ENCODE measurements around the gene P3R3URF. TPM values are rescaled to one million over a fixed set of nuclear protein-coding genes. Genes with fewer than 3 reads are reported as not detected.

P3R3URF gene
- total and polyA plus RNA-seq, 9 of the 15 experiments (the other 6 are each of a cell fraction or from before 2014, with no cell fraction given), result not detected

- H3K79me2 ChIP-seq (ENCODE audit: control insufficient read depth, insufficient read depth, low read length), result peaks cover 15% of the 10 kb centered on the region; the same call in 2 of the 3 replicates
- no peaks in the 10 kb centered on the region for H4K20me1 ChIP-seq (replicated peaks; ENCODE audit: control insufficient read depth, insufficient read depth, low read length)
- H3K9me3 ChIP-seq (replicated peaks; ENCODE audit: control insufficient read depth, insufficient read depth, low read depth, low read length), result no peaks in the 10 kb centered on the region
- ATAC-seq (no peak), FAIRE-seq (no peak), DNase-seq (ENCODE audit: extremely low read depth in 1 of 4, low spot score in 3 of 4) (no peak)
- in situ Hi-C loops (cut with MboI), result no loop called here
- peak overlapping the region; percentile 10; the same call in 1 of the 2 replicates for H2AFZ ChIP-seq (ENCODE audit: low read depth, low read length)
- no peak overlapping the region for H3K4me2 ChIP-seq (ENCODE audit: insufficient read depth, low read length)
- BruUV-seq (replicated peaks), result no TSS peak
- no peak overlapping the region for H3K9ac ChIP-seq (ENCODE audit: insufficient read depth in 1 of 2, low read depth in 2 of 2, low read length in 2 of 2)
- TF ChIP-seq ZBTB40 (IDR thresholded peaks at IDR 0.05), result no peak
- no peak for TF ChIP-seq ZBTB40 (CRISPR knock-in tag; IDR thresholded peaks at IDR 0.05)
- peak; percentile 79; the same call in 1 of the 2 replicates for TF ChIP-seq ZNF75A (CRISPR knock-in tag; IDR thresholded peaks at IDR 0.05)
- peak; percentile 60 for TF ChIP-seq ATF3 (IDR thresholded peaks at IDR 0.05)
- TF ChIP-seq ATF3 (CRISPR knock-in tag; conservative IDR thresholded peaks at IDR 0.05), result no peak
- peak; percentile 69 for TF ChIP-seq ZNF24 (IDR thresholded peaks at IDR 0.05)
- TF ChIP-seq CEBPG (CRISPR knock-in tag; IDR thresholded peaks at IDR 0.05), result peak; percentile 40; the same call in 1 of the 2 replicates
- peak; percentile 59 to 88 for TF ChIP-seq CEBPG (tag; conservative IDR thresholded peaks at IDR 0.05 in 1 of 2, IDR thresholded peaks at IDR 0.05 in 1 of 2)
- H3K36me3 ChIP-seq (ENCODE audit: control insufficient read depth, insufficient read depth, low read length), result no peaks in the 10 kb centered on the region; the same call in 2 of the 3 replicates
- no peak overlapping the region for H3K27ac ChIP-seq (ENCODE audit: extremely low read depth, low read depth, low read length)
- CTCF ChIA-PET (ENCODE audit: low intra/inter-chr PET ratio), result no interaction called here
- no peaks in the 10 kb centered on the region for H3K9me1 ChIP-seq (ENCODE audit: control insufficient read depth, insufficient read depth, low read length)
- POLR2A ChIA-PET, result interaction anchor here (0.7 to 1.4 kb wide), 6 partner anchors 11 to 361 kb away, joined by 3 to 5 read pairs (median 3); no protein-coding TSS in a partner anchor
- 21% methylated on average over 3 of the region's 3 CpGs for WGBS (ENCODE audit: insufficient coverage, low coverage, missing lambda C conversion rate)
- no peak overlapping the region for H3K4me3 ChIP-seq
- intact Hi-C loops (cut with micrococcal nuclease), result no loop called here
- H3K27me3 ChIP-seq (ENCODE audit: control insufficient read depth in 2 of 2, insufficient read depth in 2 of 2, low read length in 2 of 2), result no peaks in the 10 kb centered on the region
- peaks cover 13 to 15% of the 10 kb centered on the region in 2 experiments; a peak in 4 of 5 replicates for H3K4me1 ChIP-seq (replicated peaks in 1 of 2; ENCODE audit: control insufficient read depth in 2 of 2, insufficient read depth in 2 of 2, low read length in 2 of 2)
These were observed 41.5 kb downstream of the P3R3URF start for GRCh38 chr1:46134660-46135331.
